Skin of body (tissue), 2 donors: Measurements from ENCODE around the gene TMEM117. TPM values are rescaled to one million over a fixed set of nuclear protein-coding genes. Genes with fewer than 3 reads are reported as not detected.
A peak's percentile ranks its signal among the peaks of the same experiment; 100 is the strongest.

Experiments used
- DNase-seq: peaks from one replicate; lab custom pipeline; 2025; lab: John Stamatoyannopoulos, UW
- total RNA-seq: library from RNA; depleted of rRNA; stranded (reverse); fragments of >200 nt; gene quantifications from one replicate; pipeline ENCODE4 v1.2.3, GENCODE V29; 2014

Gene TMEM117
- total RNA-seq, 1 donor from 2014 or later = 21.5 TPM

DNA sequence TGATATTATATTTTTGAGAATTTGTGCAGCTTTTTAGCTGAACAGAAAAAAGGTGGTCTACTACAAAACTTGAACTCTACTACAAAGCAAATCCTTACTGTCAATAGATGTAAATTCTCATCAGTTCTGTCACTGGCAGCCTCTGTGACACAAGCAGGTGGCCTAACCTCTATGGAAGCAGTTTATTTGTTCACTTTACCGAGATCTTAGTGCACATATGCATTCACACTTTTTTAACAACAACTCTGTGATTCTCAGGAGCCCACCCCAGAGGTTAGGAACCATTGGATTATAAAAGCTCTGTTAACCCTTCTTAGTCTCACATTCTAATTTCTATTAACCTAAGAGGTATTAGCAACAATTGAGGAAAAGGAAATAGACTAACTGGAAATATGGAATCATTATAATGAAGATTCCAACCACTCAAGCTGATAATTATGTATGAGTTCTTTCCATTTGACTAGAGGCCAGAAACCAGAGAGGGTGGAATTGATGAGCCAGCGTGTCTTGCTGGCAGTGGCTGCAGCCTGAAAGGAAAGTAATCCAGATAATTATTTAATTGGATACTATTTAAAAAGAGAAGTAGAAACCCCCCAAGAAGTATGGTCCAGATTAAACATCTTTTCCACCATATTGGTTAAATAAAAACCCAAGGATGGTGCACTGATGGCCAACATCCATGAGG is 451.1 kb downstream of the TMEM117 start:
- no peak for DNase-seq

DNA sequence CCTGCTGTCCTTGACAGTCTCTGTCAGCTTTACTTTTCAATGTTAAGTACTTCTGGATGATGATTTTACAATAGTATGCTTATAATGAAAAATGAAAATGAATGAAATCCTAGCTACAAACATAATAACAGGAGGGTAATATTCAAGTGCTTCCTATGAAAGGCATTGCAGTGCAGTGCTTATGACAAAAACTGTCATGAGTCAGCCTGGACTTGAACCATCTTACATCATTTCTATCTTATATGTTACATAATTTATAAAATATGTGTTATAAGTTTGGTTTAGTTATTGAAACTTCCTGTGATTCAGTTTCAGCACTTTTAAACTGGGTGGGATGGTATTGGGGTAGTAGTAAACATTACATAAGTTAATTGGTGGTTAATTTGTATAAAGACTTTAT is 451.7 kb downstream of the TMEM117 start:
- DNase-seq = no peak

DNA sequence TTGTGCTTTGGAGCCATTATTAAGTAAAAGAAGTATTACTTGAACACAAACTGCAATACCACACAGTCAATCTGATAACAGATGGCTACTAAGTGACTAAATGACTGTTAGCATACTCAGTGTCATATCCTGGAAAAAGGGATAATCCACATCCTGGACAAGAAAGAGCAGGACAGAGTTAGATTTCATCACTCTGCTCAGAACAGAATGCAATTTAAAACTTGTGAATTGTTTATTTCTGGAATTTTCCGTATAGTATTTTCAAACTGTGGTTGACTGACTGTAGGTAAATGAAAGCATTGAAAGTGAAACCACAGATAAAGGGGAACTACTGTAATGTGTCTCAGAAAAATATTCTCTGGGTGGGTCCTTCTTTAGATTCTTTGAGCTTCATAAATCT is 458.8 kb downstream of the TMEM117 start:
- DNase-seq = no peak

DNA sequence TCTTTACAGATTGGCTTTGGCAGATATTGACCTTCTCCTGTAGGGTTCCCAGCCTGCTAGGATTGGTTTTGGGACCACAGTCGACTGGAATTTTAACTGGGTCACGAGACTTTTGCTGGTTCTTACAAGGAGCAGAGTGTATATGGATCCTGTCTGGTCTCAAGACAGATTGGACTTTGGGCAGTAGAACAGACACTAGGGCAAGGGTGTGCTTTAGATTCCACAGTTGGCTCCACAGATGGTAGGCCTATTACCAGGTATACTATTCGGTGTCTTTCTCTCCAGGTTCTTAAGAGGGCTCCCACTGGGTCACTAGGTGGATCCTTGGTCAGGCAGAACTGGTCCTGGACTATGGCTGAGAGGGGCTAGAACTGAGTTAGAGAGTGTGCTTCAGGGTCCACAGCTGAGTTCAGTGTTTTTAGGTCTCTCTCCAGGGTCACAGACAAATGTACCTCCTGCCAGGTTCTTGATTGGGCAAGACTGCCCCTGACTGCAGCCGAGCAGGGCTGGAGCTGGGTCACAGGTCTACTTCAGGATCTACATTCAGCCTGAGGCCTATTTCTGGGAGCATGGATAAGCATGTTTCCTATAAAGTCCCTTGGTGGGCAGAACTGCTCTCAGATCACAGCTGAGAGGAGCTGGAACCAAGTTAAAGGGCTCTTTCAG is 460.2 kb downstream of the TMEM117 start:
- no peak for DNase-seq

DNA sequence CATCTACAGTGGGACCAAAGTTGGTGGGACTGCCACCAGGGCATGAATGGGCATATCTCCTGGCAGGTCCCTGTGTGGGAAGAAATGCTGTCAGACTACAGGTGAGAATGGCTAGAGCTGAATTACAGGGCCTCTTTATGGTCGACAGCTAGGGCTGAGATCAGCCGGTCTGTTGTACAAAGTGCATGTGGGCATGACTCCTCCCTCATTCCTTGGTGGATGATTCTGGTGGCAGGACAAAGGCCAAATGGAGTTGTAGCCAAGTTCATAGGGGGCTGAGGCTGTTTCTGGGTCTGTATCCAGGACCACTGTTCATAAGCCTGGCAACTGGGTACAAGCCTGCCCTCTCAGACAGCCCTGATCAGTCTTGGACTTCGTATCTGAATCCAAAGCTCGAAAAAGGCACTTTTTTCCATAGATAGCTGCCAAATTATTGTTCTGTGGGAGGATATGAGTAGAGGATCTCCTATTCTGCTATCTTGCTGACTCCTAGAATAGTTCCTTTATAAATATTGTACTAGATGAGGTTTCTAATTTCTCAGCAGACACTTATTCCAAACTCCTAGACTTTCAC is 460.8 kb downstream of the TMEM117 start:
- no peak for DNase-seq

DNA sequence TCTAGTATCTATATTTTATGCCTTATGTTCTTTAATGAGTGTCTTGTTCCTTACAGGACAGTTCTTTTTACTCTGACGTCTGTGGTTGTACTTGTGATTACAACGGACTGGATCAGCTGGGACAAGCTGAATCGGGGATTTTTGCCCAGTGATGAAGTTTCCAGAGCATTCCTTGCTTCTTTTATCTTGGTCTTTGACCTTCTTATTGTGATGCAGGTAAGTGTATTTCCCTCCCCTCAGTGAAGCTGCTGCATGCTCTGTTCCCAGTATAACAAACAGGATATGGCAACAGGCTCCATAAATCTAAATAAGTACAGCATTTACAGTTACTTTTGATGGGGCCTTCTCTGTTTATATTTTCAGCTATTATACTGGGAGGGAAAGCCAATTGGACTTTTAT is 463.6 kb downstream of the TMEM117 start:
- no peak for DNase-seq

DNA sequence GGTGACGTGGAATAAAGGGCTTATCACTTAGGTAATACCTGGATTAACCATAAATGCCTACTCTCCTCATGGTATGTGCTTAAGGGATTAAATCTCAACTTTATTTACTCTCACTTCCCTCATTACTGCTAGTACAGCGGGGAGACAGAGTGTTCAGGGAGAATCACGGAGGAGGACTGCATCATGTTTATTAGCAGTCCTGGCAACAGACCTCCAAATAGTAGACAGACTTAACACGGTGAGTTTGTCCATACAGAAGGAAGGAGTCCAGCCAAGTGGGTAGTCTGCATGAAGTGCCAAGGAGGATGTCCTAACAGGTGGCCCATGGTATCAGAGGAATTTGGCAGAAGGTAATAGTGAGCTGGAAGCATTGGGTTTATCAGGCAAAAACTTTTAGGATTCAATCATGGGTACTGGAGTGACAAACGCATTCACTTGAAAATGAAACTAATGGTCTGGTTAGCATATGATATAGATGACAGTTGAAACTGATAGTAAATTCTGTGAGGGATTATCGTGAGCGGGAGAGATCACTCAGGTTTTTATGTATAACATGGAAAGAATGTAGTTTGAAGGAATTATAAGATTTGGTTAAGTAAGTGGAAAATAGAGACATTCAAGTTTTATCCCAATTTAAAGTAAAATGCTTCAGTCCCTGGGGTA is 471.8 kb downstream of the TMEM117 start:
- no peak for DNase-seq

DNA sequence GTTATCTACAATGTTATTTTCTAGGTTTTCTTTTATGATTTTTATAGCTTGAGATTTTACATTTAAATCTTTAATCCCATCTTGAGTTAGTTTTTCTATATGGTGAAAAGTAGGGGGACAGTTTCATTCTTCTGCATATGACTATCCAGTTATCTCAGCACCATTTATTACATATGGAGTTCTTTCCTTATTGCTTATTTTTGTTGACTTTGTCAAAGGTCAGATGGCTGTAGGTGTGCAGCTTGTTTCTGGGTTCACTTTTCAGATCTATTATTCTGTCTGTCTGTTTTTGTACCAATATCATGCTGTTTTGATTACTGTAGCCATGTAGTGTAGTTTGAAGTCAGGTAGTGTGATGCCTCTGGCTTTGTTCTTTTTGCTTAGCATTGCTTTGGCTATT is 477.3 kb downstream of the TMEM117 start:
- no peak for DNase-seq

DNA sequence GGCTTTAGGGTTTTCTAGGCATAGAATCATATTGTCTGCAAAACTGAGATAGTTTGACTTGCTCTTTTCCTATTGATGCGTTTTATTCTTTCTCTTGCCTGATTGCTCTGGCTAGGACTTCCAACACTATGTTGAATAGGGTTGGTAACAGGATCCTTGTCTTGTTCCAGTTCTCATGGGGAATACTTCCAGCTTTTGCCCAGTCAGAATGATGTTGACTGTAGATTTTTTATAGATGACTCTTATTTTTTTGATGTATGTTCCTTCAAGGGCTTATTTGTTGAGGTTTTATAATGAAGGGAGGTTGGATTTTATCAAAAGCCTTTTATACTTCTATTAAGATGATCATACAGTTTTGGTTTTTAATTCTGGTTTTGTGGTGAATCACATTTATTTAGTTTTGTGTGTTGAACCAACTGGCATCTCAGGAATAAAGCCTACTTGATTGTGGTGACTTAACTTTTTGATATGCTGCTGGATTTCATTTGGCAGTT is 478.2 kb downstream of the TMEM117 start:
- no peak for DNase-seq

DNA sequence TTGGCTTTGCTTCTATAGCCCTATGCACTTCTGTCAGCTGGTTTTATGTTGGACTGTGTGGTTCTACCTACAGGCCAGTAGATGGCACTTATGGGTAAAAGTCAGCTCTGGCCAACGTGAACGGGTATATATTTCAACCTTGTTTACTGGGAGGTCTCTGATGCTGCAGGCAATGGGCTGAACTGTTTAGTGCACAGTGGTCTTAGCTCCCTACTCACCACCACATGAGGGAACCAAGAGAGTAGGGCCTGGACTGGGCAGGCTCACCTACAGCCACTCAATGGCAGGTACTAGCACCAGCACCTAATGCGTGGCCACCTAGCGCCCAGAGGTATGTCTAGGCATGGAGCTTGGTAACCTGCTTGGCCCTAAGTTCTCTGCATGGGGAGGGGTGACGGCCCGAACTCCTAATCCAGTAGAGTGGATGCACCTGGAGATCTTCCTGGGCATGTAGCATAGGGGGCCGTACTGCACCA is 481.8 kb downstream of the TMEM117 start:
- peak; percentile 4 for DNase-seq

DNA sequence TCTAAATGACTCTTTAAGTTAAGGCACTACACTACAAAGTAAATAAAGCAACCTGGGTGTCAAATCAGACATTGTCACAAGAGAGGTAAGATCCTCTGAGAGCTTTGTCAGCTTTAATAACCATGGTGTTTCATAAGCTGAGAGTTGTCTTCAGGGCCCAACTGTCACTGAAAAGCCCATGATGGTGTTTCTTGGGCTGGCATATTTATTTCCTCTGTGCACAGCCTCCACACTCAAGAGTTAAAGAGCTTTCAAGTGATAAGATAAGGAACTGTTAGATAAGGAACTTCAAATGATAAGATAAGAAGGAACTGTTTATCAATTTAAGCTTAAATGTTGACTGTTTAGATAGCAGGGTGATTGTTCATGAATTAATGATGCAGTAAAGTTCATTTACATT is 495.4 kb downstream of the TMEM117 start:
- DNase-seq = no peak

DNA sequence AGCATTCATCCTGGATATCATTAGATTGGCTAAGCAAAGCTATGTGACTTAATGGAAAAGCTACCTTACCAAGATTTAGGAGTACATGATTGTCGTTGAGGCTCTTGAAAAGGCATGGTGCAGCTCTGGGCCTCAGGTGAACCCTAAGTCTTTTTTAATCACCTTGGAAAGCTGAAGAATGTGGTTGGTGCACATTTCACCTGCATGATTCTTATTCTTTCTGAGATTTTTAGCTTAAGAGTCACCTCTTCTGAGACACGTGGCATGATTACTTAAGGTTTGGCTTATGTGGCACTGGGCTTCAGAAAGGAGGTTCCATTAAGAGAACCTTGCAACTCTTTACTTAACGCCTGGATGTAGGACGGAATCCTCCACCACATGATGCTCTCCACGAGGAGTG is 498.5 kb downstream of the TMEM117 start:
- no peak for DNase-seq

DNA sequence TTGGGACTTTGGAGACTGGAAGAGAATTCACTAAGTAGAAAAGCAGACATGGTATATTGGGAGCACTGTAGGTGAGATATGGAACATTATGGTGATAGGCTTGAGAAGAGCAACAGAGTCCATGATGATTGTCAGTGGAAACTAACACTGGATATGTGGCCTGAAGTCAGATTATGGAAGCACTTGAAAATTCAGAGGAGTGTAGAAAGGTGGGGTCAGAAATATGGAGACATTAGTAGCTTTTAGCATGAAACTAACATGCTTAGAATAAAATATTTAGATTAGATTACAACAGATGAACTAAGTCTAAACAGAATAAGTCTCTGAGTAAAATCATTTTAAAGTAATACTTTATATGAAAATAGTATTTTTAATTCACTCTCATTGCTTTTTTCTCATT is 499.1 kb downstream of the TMEM117 start:
- DNase-seq = no peak

DNA sequence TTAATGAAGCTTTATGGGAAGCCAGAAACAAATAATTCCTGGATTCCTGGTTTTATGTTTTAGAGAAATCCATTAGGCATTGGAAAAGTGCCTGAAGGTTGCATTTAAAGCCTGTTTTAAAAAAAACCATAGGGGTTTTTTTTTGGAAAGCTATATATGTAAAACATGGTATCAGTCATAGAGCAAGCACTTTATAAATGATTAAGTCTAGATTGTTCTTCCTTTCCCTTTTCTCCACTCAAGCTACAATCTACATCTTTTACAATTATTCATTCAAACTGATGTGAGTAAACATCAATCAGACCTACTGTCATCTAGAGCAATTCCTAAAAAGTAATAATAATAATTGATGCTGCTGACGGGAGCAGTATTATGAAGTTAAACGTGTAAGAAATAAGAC is 500.7 kb downstream of the TMEM117 start:
- no peak for DNase-seq

DNA sequence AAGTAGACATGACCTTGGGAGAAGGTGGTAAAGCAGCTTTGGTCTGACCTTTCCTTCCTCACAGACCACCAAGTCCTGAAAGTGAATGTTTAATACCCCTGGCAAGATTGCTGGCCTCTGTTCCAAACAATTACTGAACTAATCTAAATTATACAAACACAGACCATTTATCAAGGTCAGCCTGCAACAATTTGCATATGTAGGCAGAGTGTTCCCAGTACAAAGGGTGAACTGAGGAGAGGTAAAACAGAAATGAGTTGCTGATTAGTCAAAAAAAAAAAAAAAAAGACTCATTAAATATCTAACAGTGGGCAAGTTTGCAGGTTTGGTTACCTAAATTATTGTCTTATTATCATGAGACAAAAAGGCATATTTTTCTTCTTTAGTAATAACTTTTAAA is 506.5 kb downstream of the TMEM117 start:
- DNase-seq = no peak

DNA sequence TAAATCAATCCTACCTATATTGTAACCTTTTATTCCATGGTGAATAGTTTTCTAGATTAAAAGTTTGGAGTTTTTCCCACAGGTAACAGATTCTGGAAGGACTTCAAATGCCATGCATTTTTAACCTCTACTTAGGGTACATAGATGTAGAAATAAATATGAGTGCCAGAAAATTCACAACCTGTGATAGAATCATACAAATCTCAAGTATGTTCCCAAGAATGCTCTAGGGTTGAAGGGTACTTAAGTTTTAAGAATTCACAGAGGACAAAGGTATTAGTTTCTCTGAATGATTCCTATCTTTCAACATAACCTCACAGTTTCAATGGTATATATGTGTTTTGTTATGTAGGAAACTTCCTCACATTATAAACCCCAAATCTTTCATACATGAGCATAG is 511.3 kb downstream of the TMEM117 start:
- DNase-seq = no peak

DNA sequence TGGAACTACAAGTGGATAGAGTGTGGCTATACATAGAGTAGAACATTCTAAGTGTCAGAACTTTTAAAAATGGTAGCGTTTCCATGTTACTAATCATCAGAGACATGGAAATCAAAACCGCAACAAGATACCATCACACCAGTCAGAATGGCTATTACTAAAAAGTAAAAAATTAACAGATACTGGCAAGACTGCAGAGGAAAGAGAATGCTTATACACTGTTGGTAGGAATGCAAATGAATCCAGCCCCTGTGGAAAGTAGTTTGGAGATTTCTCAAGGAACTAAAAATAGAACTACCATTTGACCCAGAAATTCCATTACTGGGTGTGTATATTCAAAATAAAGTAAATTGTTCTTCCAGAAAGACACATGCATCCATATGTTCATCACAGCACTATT is 521.6 kb downstream of the TMEM117 start:
- DNase-seq = no peak

DNA sequence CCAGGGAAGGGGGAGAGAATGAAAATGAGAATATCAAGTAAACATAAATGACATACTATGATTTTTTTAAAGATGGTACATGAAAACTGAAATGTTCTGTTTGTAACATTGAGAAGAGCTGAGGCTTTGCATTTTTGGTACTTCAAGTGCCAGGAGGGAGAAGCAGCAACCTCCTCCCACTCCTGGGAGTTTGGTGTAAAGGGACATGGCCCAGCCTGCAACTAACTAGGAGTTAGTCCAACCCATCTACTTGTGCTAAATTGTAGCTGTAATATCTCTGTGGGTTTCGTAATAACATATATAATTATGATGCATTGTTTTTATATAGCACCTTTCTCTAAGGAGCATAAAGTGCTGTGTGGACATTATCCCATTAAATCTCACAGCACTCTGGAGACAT is 522.8 kb downstream of the TMEM117 start:
- DNase-seq = no peak

DNA sequence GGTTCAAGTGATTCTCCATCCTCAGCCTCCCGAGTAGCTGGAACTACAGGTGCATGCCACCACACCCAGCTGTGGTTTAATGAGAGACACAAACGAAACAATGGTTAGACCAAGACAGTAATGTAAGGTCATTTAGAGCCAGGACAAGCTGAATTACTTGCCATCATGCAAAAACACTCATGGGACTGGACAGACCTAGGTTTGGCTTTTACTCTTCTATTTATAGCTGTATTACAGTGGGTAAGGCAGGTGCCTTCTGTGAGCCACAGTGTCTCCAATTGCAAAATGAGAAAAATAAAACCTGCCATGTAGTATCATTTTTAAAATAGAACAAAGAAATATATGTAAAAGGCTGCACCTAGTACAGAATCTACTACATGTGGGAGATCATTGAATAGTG is 527.1 kb downstream of the TMEM117 start:
- no peak for DNase-seq

DNA sequence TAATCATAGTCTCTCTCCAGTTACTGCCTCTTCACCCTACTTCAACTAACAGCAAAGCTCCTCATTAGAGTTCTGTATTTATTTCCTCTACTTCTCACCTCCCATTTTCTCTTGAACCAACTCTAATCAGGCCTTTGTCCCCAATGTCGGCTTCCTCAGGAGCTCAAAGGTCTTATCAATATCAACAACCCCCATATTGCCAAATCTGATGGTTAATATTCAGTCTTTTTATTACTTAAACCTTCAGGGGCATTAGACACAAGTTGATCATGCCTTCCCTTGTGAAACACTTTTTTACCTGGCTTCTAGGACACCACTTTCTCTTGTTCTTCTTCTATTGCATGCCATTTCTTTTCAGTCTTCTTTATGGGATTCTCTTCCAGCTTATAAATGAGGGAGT is 531.3 kb downstream of the TMEM117 start:
- DNase-seq = no peak

DNA sequence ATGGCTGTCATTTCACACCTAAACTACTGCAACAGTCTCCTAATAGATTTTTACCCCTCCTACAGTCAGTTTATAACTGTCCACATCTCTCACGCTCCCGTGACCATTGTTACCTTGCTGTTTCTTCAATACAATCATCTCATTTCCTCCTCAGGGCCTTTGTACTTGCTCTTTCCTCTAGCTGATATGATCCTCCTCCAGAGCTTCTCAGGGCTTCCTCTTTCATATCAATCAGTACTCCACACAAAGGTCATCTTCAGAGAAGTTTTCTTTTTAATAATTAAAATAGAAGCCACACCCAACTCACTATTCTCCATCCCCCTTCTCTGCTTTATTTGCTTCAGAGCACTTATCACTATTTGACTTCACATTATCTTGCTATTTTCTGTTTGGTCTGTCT is 532.0 kb downstream of the TMEM117 start:
- no peak for DNase-seq

DNA sequence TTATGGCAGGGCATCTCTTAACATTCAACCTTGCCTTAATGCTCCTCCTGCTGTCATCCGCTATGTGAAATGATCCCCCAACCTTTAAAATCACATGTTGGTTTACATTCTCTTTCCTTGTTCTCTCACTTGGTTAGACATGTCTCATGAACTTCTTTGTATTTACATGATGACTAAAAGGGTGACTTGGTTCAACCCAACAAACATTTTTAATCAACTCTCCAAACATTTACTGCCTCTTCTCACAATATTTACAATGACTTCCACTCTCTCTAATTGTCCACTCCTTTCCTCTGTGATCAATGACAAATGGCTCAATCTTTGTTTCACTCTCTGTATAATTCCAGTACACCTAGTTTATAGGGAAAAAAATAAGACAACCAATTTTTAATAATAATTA is 534.1 kb downstream of the TMEM117 start:
- DNase-seq = no peak
